ENCODE data around the gene DHX35.

DHX35 gene

GRCh38 chr20:39066471-39067242 lies 104.5 kb downstream of the DHX35 start:
- no peak for DNase-seq (ENCODE audit: low spot score)

- DNase-seq (ENCODE audit: low spot score), result no peak
Observed at GRCh38 chr20:39067526-39068216, 105.5 kb downstream of the DHX35 start.

- no peak for DNase-seq (ENCODE audit: low spot score)
Observed at GRCh38 chr20:39069976-39070375, 107.8 kb downstream of the DHX35 start.

GRCh38 chr20:39070484-39071231 lies 108.5 kb downstream of the DHX35 start:
- DNase-seq (ENCODE audit: low spot score), result no peak

GRCh38 chr20:39072132-39072531 lies 110.0 kb downstream of the DHX35 start:
- no peak for DNase-seq (ENCODE audit: low spot score)

- no peak for DNase-seq (ENCODE audit: low spot score)
Observed at GRCh38 chr20:39072653-39073052, 110.5 kb downstream of the DHX35 start.

GRCh38 chr20:39075731-39076130 lies 113.6 kb downstream of the DHX35 start:
- no peak for DNase-seq (ENCODE audit: low spot score)

- DNase-seq (ENCODE audit: low spot score), result no peak
Observed at GRCh38 chr20:39076958-39077357, 114.8 kb downstream of the DHX35 start.

GRCh38 chr20:39080326-39080725 lies 118.2 kb downstream of the DHX35 start:
- no peak for DNase-seq (ENCODE audit: low spot score)

- DNase-seq (ENCODE audit: low spot score), result peak; percentile 59
Observed at GRCh38 chr20:39081255-39081654, 119.1 kb downstream of the DHX35 start.

GRCh38 chr20:39082622-39083398 lies 120.7 kb downstream of the DHX35 start:
- DNase-seq (ENCODE audit: low spot score), result no peak

- no peak for DNase-seq (ENCODE audit: low spot score)
Observed at GRCh38 chr20:39083761-39084160, 121.6 kb downstream of the DHX35 start.

- no peak for DNase-seq (ENCODE audit: low spot score)
Observed at GRCh38 chr20:39089029-39089428, 126.9 kb downstream of the DHX35 start.
